HG03139 (cell line): ENCODE results near the gene RNF212.

Experiments
- ATAC-seq: cut with Tn5 transposase; IDR thresholded peaks from one replicate; pipeline ENCODE4 v1.9.1; 2021; ENCODE audit not compliant: unreplicated experiment

Gene RNF212

GRCh38 chr4:1091561-1091995 lies 21.8 kb downstream of the RNF212 start:
- ATAC-seq: no peak

GRCh38 chr4:1090465-1091440 lies 22.6 kb downstream of the RNF212 start:
- no peak for ATAC-seq

GRCh38 chr4:1090036-1090435 lies 23.3 kb downstream of the RNF212 start:
- no peak for ATAC-seq

- ATAC-seq: no peak
These were observed 26.0 kb downstream of the RNF212 start for GRCh38 chr4:1087371-1087770.

GRCh38 chr4:1086011-1086410 lies 27.4 kb downstream of the RNF212 start:
- no peak for ATAC-seq

GRCh38 chr4:1085404-1085799 lies 28.0 kb downstream of the RNF212 start:
- ATAC-seq: no peak

GRCh38 chr4:1084796-1085403 lies 28.5 kb downstream of the RNF212 start:
- no peak for ATAC-seq

GRCh38 chr4:1084394-1084793 lies 29.0 kb downstream of the RNF212 start:
- ATAC-seq: no peak

GRCh38 chr4:1082215-1083182 lies 30.9 kb downstream of the RNF212 start:
- no peak for ATAC-seq

GRCh38 chr4:1081689-1082040 lies 31.7 kb downstream of the RNF212 start:
- ATAC-seq: no peak

- ATAC-seq: no peak
These were observed 32.2 kb downstream of the RNF212 start for GRCh38 chr4:1080961-1081688.

GRCh38 chr4:1080432-1080831 lies 32.9 kb downstream of the RNF212 start:
- ATAC-seq: no peak

- ATAC-seq: no peak
These were observed 33.6 kb downstream of the RNF212 start for GRCh38 chr4:1079711-1080265.

GRCh38 chr4:1078490-1078889 lies 34.9 kb downstream of the RNF212 start:
- ATAC-seq: no peak

- no peak for ATAC-seq
These were observed 35.5 kb downstream of the RNF212 start for GRCh38 chr4:1077711-1078477.

- ATAC-seq: no peak
These were observed 37.3 kb downstream of the RNF212 start for GRCh38 chr4:1075809-1076699.

- no peak for ATAC-seq
These were observed 38.1 kb downstream of the RNF212 start for GRCh38 chr4:1075225-1075624.

- no peak for ATAC-seq
These were observed 39.3 kb downstream of the RNF212 start for GRCh38 chr4:1074077-1074476.
